ENCODE results near the gene IPO7. TPM values are rescaled to one million over a fixed set of nuclear protein-coding genes. Genes with fewer than 3 reads are reported as not detected.

The IPO7 gene
- total and polyA plus RNA-seq, 2 of the 13 experiments (the other 11 are each of a cell fraction or from before 2014, with no cell fraction given) = 59.4 to 98.4 TPM

- FAIRE-seq (no peak), DNase-seq (ENCODE audit: low spot score) (no peak), ATAC-seq (no peak)
- Histone ChIP-seq H3K36me3 (replicated peaks in 1 of 2; ENCODE audit: control insufficient read depth in 1 of 2, insufficient read depth in 2 of 2, low read length in 2 of 2) (no peaks in the 10 kb centered on the region), H4K20me1 (ENCODE audit: insufficient read depth, low read length) (no peaks in the 10 kb centered on the region), H3K79me2 (ENCODE audit: insufficient read depth, low read length) (no peaks in the 10 kb centered on the region), H2AFZ (ENCODE audit: low read length) (peak overlapping the region; percentile 15), H3K9me3 (ENCODE audit: low read length) (no peaks in the 10 kb centered on the region), H3K27me3 (ENCODE audit: control insufficient read depth in 1 of 2, insufficient read depth in 2 of 2, low read length in 2 of 2) (no peaks in the 10 kb centered on the region), H3K9ac (ENCODE audit: insufficient read depth, low read depth, low read length) (no peak overlapping the region), H3K4me3 (replicated peaks in 1 of 3; ENCODE audit: insufficient read depth in 1 of 3, low read depth in 2 of 3, low read length in 3 of 3) (no peak overlapping the region), H3K4me2 (ENCODE audit: low read depth, low read length) (no peak overlapping the region), H3K27ac (ENCODE audit: extremely low read length, insufficient read depth, low read length) (no peak overlapping the region), H3K4me1 (ENCODE audit: insufficient read depth, low read length) (peaks cover 21% of the 10 kb centered on the region)
- no TSS peak for BruUV-seq (replicated peaks)
- ChIA-PET POLR2A (interaction anchor here (0.5 to 1.6 kb wide), 2 partner anchors 17 to 557 kb away, joined by 4 to 6 read pairs; partner anchors contain the start of gene IPO7), CTCF (ENCODE audit: low intra/inter-chr PET ratio, low total read pairs) (no interaction called here)
- TF ChIP-seq DDIT3 (CRISPR knock-in tag; IDR thresholded peaks at IDR 0.05) (no peak), TRAFD1 (CRISPR knock-in tag; IDR thresholded peaks at IDR 0.05; ENCODE audit: borderline replicate concordance) (no peak), BRF2 (CRISPR knock-in tag; IDR thresholded peaks at IDR 0.05) (no peak)
- intact Hi-C loops (cut with micrococcal nuclease; ENCODE audit: unreplicated experiment) = no loop called here
- in situ Hi-C loops (cut with HindIII; ENCODE audit: extremely low pct_ligation_motif_present, low pct_unique_long_range_greater_than_20kb) = no loop called here
- 52% methylated on average over 2 of the region's 2 CpGs for WGBS (ENCODE audit: low lambda C conversion rate)
Measured at GRCh38 chr11:9367551-9367950, 16.9 kb upstream of the IPO7 start.

DNA sequence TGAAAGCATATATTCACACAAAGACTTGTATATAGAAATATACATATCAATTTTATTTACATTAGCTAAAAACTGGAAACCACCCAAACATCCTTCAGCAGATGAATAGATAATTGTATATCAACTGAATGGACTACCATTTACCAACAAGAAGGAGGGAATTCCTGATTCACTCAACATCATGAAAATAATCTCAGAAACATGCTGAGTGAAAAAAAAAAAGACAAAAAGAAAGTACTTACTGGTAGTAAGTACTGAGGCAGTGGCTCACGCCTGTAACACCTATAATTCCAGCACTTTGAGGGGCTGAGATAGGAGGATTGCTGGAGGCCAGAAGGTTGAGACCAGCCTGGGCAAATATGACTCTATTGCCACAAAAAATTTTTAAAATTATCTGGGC is 7.4 kb upstream of the IPO7 start:
- no peak overlapping the region for H3K4me2 ChIP-seq (ENCODE audit: low read depth, low read length)
- ChIA-PET CTCF (ENCODE audit: low intra/inter-chr PET ratio, low total read pairs) (no interaction called here), POLR2A (no interaction called here)
- BruUV-seq (replicated peaks) = no TSS peak
- H3K9me3 ChIP-seq (ENCODE audit: low read length) = no peaks in the 10 kb centered on the region
- peaks cover 34% of the 10 kb centered on the region for H3K4me1 ChIP-seq (ENCODE audit: insufficient read depth, low read length)
- intact Hi-C loops (cut with micrococcal nuclease; ENCODE audit: unreplicated experiment) = no loop called here
- no peak overlapping the region for H3K4me3 ChIP-seq (replicated peaks in 1 of 3; ENCODE audit: insufficient read depth in 1 of 3, low read depth in 2 of 3, low read length in 3 of 3)
- no peaks in the 10 kb centered on the region for H3K36me3 ChIP-seq (replicated peaks in 1 of 2; ENCODE audit: control insufficient read depth in 1 of 2, insufficient read depth in 2 of 2, low read length in 2 of 2)
- no peaks in the 10 kb centered on the region for H3K79me2 ChIP-seq (ENCODE audit: insufficient read depth, low read length)
- FAIRE-seq (no peak), ATAC-seq (no peak), DNase-seq (ENCODE audit: low spot score) (no peak)
- H3K27ac ChIP-seq (ENCODE audit: extremely low read length, insufficient read depth, low read length) = no peak overlapping the region
- 52% methylated on average over 1 of the region's 1 CpG for WGBS (ENCODE audit: low lambda C conversion rate)
- in situ Hi-C loops (cut with HindIII; ENCODE audit: extremely low pct_ligation_motif_present, low pct_unique_long_range_greater_than_20kb) = no loop called here
- H3K27me3 ChIP-seq (ENCODE audit: control insufficient read depth in 1 of 2, insufficient read depth in 2 of 2, low read length in 2 of 2) = no peaks in the 10 kb centered on the region
- H3K9ac ChIP-seq (ENCODE audit: insufficient read depth, low read depth, low read length) = no peak overlapping the region
- H2AFZ ChIP-seq (ENCODE audit: low read length) = no peak overlapping the region
- H4K20me1 ChIP-seq (ENCODE audit: insufficient read depth, low read length) = no peaks in the 10 kb centered on the region
- TF ChIP-seq ZFP36L2 (CRISPR knock-in tag; IDR thresholded peaks at IDR 0.05) (no peak), FOXK2 (IDR thresholded peaks at IDR 0.05) (no peak), SALL1 (CRISPR knock-in tag; IDR thresholded peaks at IDR 0.05) (no peak), ZNF772 (CRISPR knock-in tag; IDR thresholded peaks at IDR 0.05) (no peak), ZNF616 (CRISPR knock-in tag; IDR thresholded peaks at IDR 0.05; ENCODE audit: low read depth) (no peak), IKZF5 (CRISPR knock-in tag; IDR thresholded peaks at IDR 0.05) (no peak), MZF1 (CRISPR knock-in tag; IDR thresholded peaks at IDR 0.05; ENCODE audit: borderline replicate concordance) (no peak), RBM39 (IDR thresholded peaks at IDR 0.05; ENCODE audit: low read depth, low read length, poor library complexity, severe bottlenecking) (no peak), ZNF619 (CRISPR knock-in tag; IDR thresholded peaks at IDR 0.05) (no peak), SMARCE1 (IDR thresholded peaks at IDR 0.05; ENCODE audit: borderline replicate concordance) (no peak)

Measured in HepG2 (cell line).